Type B pancreatic cell (in vitro differentiated cells): ENCODE results near the gene UHRF2. TPM values are rescaled to one million over a fixed set of nuclear protein-coding genes. Genes with fewer than 3 reads are reported as not detected.

Source experiments
- DNase-seq: peaks from one replicate; pipeline ENCODE4 v3.0.0; 2021; ENCODE audit warnings: mixed read lengths; ENCODE audit not compliant: unreplicated experiment; ENCODE audit errors: extremely low spot score
- H3K27ac Mint-ChIP-seq: 2 replicates; pipeline ENCODE4 v1.8.0; 2021; ENCODE audit warnings: mild to moderate bottlenecking, mixed read lengths
- H3K27me3 Mint-ChIP-seq: 2 replicates; pipeline ENCODE4 v1.8.0; 2021; ENCODE audit warnings: mixed read lengths
- H3K36me3 Mint-ChIP-seq: 2 replicates; pipeline ENCODE4 v1.8.0; 2021; ENCODE audit warnings: mixed read lengths
- H3K4me1 Mint-ChIP-seq: one replicate; pipeline ENCODE4 v1.8.0; 2021; ENCODE audit warnings: mixed read lengths; ENCODE audit not compliant: unreplicated experiment
- H3K4me3 Mint-ChIP-seq: 2 replicates; pipeline ENCODE4 v1.8.0; 2021; ENCODE audit warnings: mild to moderate bottlenecking, mixed read lengths
- H3K9me3 Mint-ChIP-seq: 2 replicates; pipeline ENCODE4 v1.8.0; 2021; ENCODE audit warnings: mixed read lengths
- CTCF ChIP-seq: fragments of 200-600 bp; sonication (generic); conservative IDR thresholded peaks from 2 replicates; pipeline ENCODE4 v1.5.0; 2021; ENCODE audit warnings: antibody characterized with exemption, mild to moderate bottlenecking
- total RNA-seq: library from RNA; stranded (reverse); gene quantifications from 2 replicates; pipeline ENCODE4 v1.2.1, GENCODE V29; 2021; ENCODE audit warnings: low replicate concordance

Gene UHRF2
- total RNA-seq, 1 donor from 2014 or later, result 61.0 TPM

GRCh38 chr9:6459718-6460117 lies 46.7 kb downstream of the UHRF2 start:
- Mint-ChIP-seq H3K36me3 (peaks cover 35% of the 10 kb centered on the region), H3K27me3 (no peaks in the 10 kb centered on the region), H3K4me3 (no peak overlapping the region), H3K4me1 (no peaks in the 10 kb centered on the region), H3K9me3 (peaks cover 7% of the 10 kb centered on the region), H3K27ac (no peak overlapping the region)
- DNase-seq, result no peak
- no peak for TF ChIP-seq CTCF

GRCh38 chr9:6460189-6460768 lies 47.3 kb downstream of the UHRF2 start:
- Mint-ChIP-seq H3K27me3 (no peaks in the 10 kb centered on the region), H3K9me3 (peaks cover 7% of the 10 kb centered on the region), H3K36me3 (peaks cover 39% of the 10 kb centered on the region), H3K4me1 (no peaks in the 10 kb centered on the region), H3K27ac (no peak overlapping the region), H3K4me3 (no peak overlapping the region)
- TF ChIP-seq CTCF, result no peak
- DNase-seq, result no peak

- Mint-ChIP-seq H3K27me3 (no peaks in the 10 kb centered on the region), H3K27ac (no peak overlapping the region), H3K4me3 (no peak overlapping the region), H3K36me3 (peaks cover 36% of the 10 kb centered on the region), H3K4me1 (no peaks in the 10 kb centered on the region), H3K9me3 (peaks cover 7% of the 10 kb centered on the region)
- no peak for DNase-seq
- no peak for TF ChIP-seq CTCF
Measured at GRCh38 chr9:6461619-6462018, 48.6 kb downstream of the UHRF2 start.

- Mint-ChIP-seq H3K4me3 (no peak overlapping the region), H3K27ac (no peak overlapping the region), H3K9me3 (no peaks in the 10 kb centered on the region), H3K27me3 (no peaks in the 10 kb centered on the region), H3K4me1 (peaks cover 7% of the 10 kb centered on the region), H3K36me3 (peaks cover 19% of the 10 kb centered on the region)
- no peak for TF ChIP-seq CTCF
- no peak for DNase-seq
Measured at GRCh38 chr9:6467006-6467625, 54.1 kb downstream of the UHRF2 start.

- H3K9me3 Mint-ChIP-seq, result no peaks in the 10 kb centered on the region
- peaks cover 20% of the 10 kb centered on the region for H3K36me3 Mint-ChIP-seq
- H3K4me1 Mint-ChIP-seq, result peaks cover 18% of the 10 kb centered on the region
- DNase-seq, result no peak
- H3K27me3 Mint-ChIP-seq, result no peaks in the 10 kb centered on the region
- no peak overlapping the region for H3K4me3 Mint-ChIP-seq
- TF ChIP-seq CTCF, result no peak
- no peak overlapping the region for H3K27ac Mint-ChIP-seq
Measured at GRCh38 chr9:6471231-6471850, 58.3 kb downstream of the UHRF2 start.
